H1 (cell line): ENCODE data around the gene RASL10A. TPM values are rescaled to one million over a fixed set of nuclear protein-coding genes. Genes with fewer than 3 reads are reported as not detected.

Experiments
- JUND ChIP-seq: IDR thresholded peaks from 2 replicates; pipeline ENCODE4 v1.6.1; 2011; ENCODE audit warnings: mild to moderate bottlenecking, improper control_type of control experiment, low read length
- RXRA ChIP-seq: IDR thresholded peaks from 2 replicates; pipeline ENCODE4 v1.6.1; 2011; ENCODE audit warnings: low read depth, mild to moderate bottlenecking, low read length, moderate library complexity; ENCODE audit not compliant: insufficient read depth
- USF2 ChIP-seq: IDR thresholded peaks from 2 replicates; pipeline ENCODE4 v1.6.1; 2011; ENCODE audit warnings: low read length, improper control_type of control experiment
- polyA plus RNA-seq, 7 experiments: library from polyadenylated mRNA; depleted of rRNA in 3 of 7; stranded (reverse) in 5 of 7; unstranded in 2 of 7; fragments of >200 nt in 5 of 7; fragments of 200-250 nt in 2 of 7; gene quantifications; 1 replicate in 5 of 7; 2 replicates in 1 of 7; 4 replicates in 1 of 7; pipeline versions ENCODE4 v1.2.1 to v1.2.3, GENCODE V29; 2011 to 2013; ENCODE audit warnings: missing spikeins in 2 of 7, mixed read lengths in 2 of 7
- total RNA-seq: library from RNA; stranded (reverse); fragmentation: NEBNext Ultra II Directional; extraction: Animal tissue kit (Norgen Biotek cat#: 25700); gene quantifications from 2 replicates; pipeline ENCODE4 v1.2.1, GENCODE V29; 2021

The RASL10A gene
- total and polyA plus RNA-seq, 2 of the 8 experiments (the other 6 are each of a cell fraction or from before 2014, with no cell fraction given): 1.1 to 1.5 TPM

- TF ChIP-seq USF2: no peak
- TF ChIP-seq JUND: no peak
- no peak for TF ChIP-seq RXRA
Measured at GRCh38 chr22:29352778-29353177, 37.3 kb upstream of the RASL10A start (continued).
